A549 (cell line): ENCODE measurements around the gene ENTREP3. TPM values are rescaled to one million over a fixed set of nuclear protein-coding genes. Genes with fewer than 3 reads are reported as not detected.

Experiments
- ATAC-seq, 2 experiments: fragments of 200-7000 bp in 1 of 2; fragments of >200 bp in 1 of 2; cut with Nextera tagmentation in 1 of 2; cut with Tn5 transposase in 1 of 2; 3 replicates each; pipeline versions ENCODE4 v1.8.0 to v1.9.1; 2018 to 2020; ENCODE audit warnings: mild to moderate bottlenecking in 1 of 2, moderate library complexity in 1 of 2
- CTCF ChIA-PET: fragments of 300-600 bp; sonication (Branson Sonifier 250); formaldehyde crosslinking; extraction: SDS; loops from one replicate; lab custom pipeline; 2021; ENCODE audit warnings: antibody characterized with exemption, inconsistent platforms; lab: Yijun Ruan, JAX
- POLR2A ChIA-PET: fragments of 350-600 bp; formaldehyde crosslinking; extraction: SDS; loops from one replicate; lab custom pipeline; 2021; ENCODE audit warnings: antibody characterized with exemption, inconsistent platforms; lab: Yijun Ruan, JAX
- DNase-seq, 2 experiments: peaks; one replicate each; pipeline versions ENCODE4 v3.0.0 to v3.0.0-alpha.2; 2011 to 2016; ENCODE audit warnings: low read depth in 1 of 2, low spot score in 1 of 2
- FAIRE-seq: peaks from 2 replicates; lab custom pipeline; 2011; peaks lifted over from hg19 to GRCh38; lab: Jason Lieb, UNC
- H3K27ac ChIP-seq, 2 experiments: fragments of >200 bp; sonication (Bioruptor Twin); formaldehyde crosslinking; 3 replicates each; pipeline ENCODE4 v1.5.1; 2016 to 2017
- H3K4me1 ChIP-seq: fragments of >200 bp; sonication (Bioruptor Twin); formaldehyde crosslinking; 3 replicates; pipeline ENCODE4 v1.6.1; 2016
- H3K4me2 ChIP-seq: fragments of >200 bp; sonication (Bioruptor Twin); formaldehyde crosslinking; 3 replicates; pipeline ENCODE4 v1.6.1; 2016
- H3K4me3 ChIP-seq: fragments of >200 bp; sonication (Bioruptor Twin); formaldehyde crosslinking; 3 replicates; pipeline ENCODE4 v1.5.1; 2016
- H3K9me3 ChIP-seq: fragments of >200 bp; sonication (Bioruptor Twin); formaldehyde crosslinking; 3 replicates; pipeline ENCODE4 v1.6.1; 2016
- CEBPB ChIP-seq, 2 experiments: fragments of >200 bp in 1 of 2; sonication (Bioruptor Twin) in 1 of 2; formaldehyde crosslinking in 1 of 2; IDR thresholded peaks; 2 replicates each; pipeline ENCODE4 v1.6.1; 2012 to 2016
- FOSB ChIP-seq: fragments of 250-450 bp; sonication (Bioruptor Pico); IDR thresholded peaks from 2 replicates; pipeline ENCODE4 v1.5.0; 2020; ENCODE audit warnings: mild to moderate bottlenecking, moderate library complexity
- FOXS1 ChIP-seq: fragments of 250-450 bp; sonication (Bioruptor Pico); IDR thresholded peaks from 2 replicates; pipeline ENCODE4 v1.5.0; 2020; ENCODE audit warnings: mild to moderate bottlenecking, moderate library complexity
- GATA3 ChIP-seq: IDR thresholded peaks from 2 replicates; pipeline ENCODE4 v1.6.1; 2012; ENCODE audit warnings: borderline replicate concordance
- HDAC2 ChIP-seq: fragments of 200-600 bp; sonication (generic); IDR thresholded peaks from 2 replicates; pipeline ENCODE4 v1.6.1; 2016
- HOXB5 ChIP-seq: fragments of 250-450 bp; sonication (Bioruptor Pico); IDR thresholded peaks from 2 replicates; pipeline ENCODE4 v1.5.0; 2020; ENCODE audit warnings: mild to moderate bottlenecking, moderate library complexity
- KDM5A ChIP-seq: fragments of 200-600 bp; sonication (generic); IDR thresholded peaks from 2 replicates; pipeline ENCODE4 v1.6.1; 2016; ENCODE audit warnings: antibody characterized with exemption, mild to moderate bottlenecking
- MAFK ChIP-seq: fragments of 450-650 bp; IDR thresholded peaks from 2 replicates; pipeline ENCODE4 v1.6.1; 2014; ENCODE audit not compliant: partially characterized antibody
- MAZ ChIP-seq: fragments of 150-350 bp; IDR thresholded peaks from 2 replicates; pipeline ENCODE4 v1.6.1; 2014; ENCODE audit warnings: antibody characterized with exemption, low read depth, low read length, borderline replicate concordance
- NR3C1 ChIP-seq: fragments of >200 bp; sonication (Bioruptor Twin); formaldehyde crosslinking; IDR thresholded peaks from 3 replicates; pipeline ENCODE4 v1.6.1; 2017
- PBX3 ChIP-seq: IDR thresholded peaks from 2 replicates; pipeline ENCODE4 v1.6.1; 2012
- PHF8 ChIP-seq: fragments of 200-600 bp; sonication (generic); IDR thresholded peaks from 2 replicates; pipeline ENCODE4 v1.6.1; 2016; ENCODE audit warnings: low read depth, mild to moderate bottlenecking, antibody characterized with exemption, moderate library complexity, borderline replicate concordance
- RARB ChIP-seq: fragments of 250-450 bp; sonication (Bioruptor Pico); IDR thresholded peaks from 2 replicates; pipeline ENCODE4 v1.8.0; 2021; ENCODE audit warnings: mild to moderate bottlenecking, moderate library complexity
- RCOR1 ChIP-seq: fragments of 150-350 bp; IDR thresholded peaks from 2 replicates; pipeline ENCODE4 v1.6.1; 2014; ENCODE audit warnings: antibody characterized with exemption, low read length, low read depth
- RFX5 ChIP-seq: fragments of 450-650 bp; IDR thresholded peaks from 2 replicates; pipeline ENCODE4 v1.7.1; 2014; ENCODE audit warnings: antibody characterized with exemption, mild to moderate bottlenecking, moderate library complexity
- RNF2 ChIP-seq: fragments of 200-600 bp; sonication (generic); IDR thresholded peaks from 2 replicates; pipeline ENCODE4 v1.6.1; 2016; ENCODE audit warnings: low read depth, mild to moderate bottlenecking, antibody characterized with exemption, moderate library complexity, borderline replicate concordance
- TFCP2L1 ChIP-seq: fragments of 250-450 bp; sonication (Bioruptor Pico); IDR thresholded peaks from 2 replicates; pipeline ENCODE4 v1.5.0; 2021; ENCODE audit warnings: mild to moderate bottlenecking
- TP53 ChIP-seq: fragments of 250-450 bp; sonication (Bioruptor Pico); IDR thresholded peaks from 2 replicates; pipeline ENCODE4 v1.5.0; 2021; ENCODE audit warnings: mild to moderate bottlenecking, moderate library complexity
- USF2 ChIP-seq: fragments of 450-650 bp; IDR thresholded peaks from 2 replicates; pipeline ENCODE4 v1.6.1; 2014; ENCODE audit warnings: antibody characterized with exemption
- ZC3H11A ChIP-seq: fragments of 450-650 bp; IDR thresholded peaks from 2 replicates; pipeline ENCODE4 v1.6.1; 2014; ENCODE audit warnings: antibody characterized with exemption, mild to moderate bottlenecking
- ZSCAN20 ChIP-seq: fragments of 250-450 bp; sonication (Bioruptor Pico); IDR thresholded peaks from 2 replicates; pipeline ENCODE4 v1.8.0; 2022; ENCODE audit warnings: mild to moderate bottlenecking, moderate library complexity
- WGBS: methylation state at CpG from one replicate; pipeline ENCODE4 v1.1.6; 2017; ENCODE audit errors: missing lambda C conversion rate; 5-methylcytosine and 5-hydroxymethylcytosine counted together
- polyA plus RNA-seq, 4 experiments: library from polyadenylated mRNA; depleted of rRNA in 3 of 4; stranded (reverse); fragments of >200 nt; fragmentation: RNase III in 1 of 4; extraction: RNeasy Plus Mini Kit Qiagen cat#74134 plus additional on column Dnase treatment in 1 of 4; gene quantifications; 2 replicates in 3 of 4; 3 replicates in 1 of 4; pipeline ENCODE4 v1.2.3, GENCODE V29; 2011 to 2017
- TF ChIP-seq, protein P1 (sequence below): IDR thresholded peaks from 2 replicates; pipeline ENCODE4 v1.6.1; 2012; ENCODE audit warnings: low read depth, borderline replicate concordance
- TF ChIP-seq, protein P2 (sequence below): fragments of 250-450 bp; sonication (Bioruptor Pico); IDR thresholded peaks from 2 replicates; pipeline ENCODE4 v1.5.0; 2021; ENCODE audit warnings: mild to moderate bottlenecking, moderate library complexity, borderline replicate concordance
- TF ChIP-seq, protein P3 (sequence below): fragments of >200 bp; sonication (Bioruptor Twin); formaldehyde crosslinking; IDR thresholded peaks from 3 replicates; pipeline ENCODE4 v1.6.1; 2016
- TF ChIP-seq, protein P4 (sequence below): fragments of >200 bp; sonication (Bioruptor Twin); formaldehyde crosslinking; IDR thresholded peaks from 2 replicates; pipeline ENCODE4 v1.6.1; 2016

Gene ENTREP3
- polyA plus RNA-seq, 2 of the 4 experiments (the other 2 are of a cell fraction) = 8.4 to 29.5 TPM

DNA sequence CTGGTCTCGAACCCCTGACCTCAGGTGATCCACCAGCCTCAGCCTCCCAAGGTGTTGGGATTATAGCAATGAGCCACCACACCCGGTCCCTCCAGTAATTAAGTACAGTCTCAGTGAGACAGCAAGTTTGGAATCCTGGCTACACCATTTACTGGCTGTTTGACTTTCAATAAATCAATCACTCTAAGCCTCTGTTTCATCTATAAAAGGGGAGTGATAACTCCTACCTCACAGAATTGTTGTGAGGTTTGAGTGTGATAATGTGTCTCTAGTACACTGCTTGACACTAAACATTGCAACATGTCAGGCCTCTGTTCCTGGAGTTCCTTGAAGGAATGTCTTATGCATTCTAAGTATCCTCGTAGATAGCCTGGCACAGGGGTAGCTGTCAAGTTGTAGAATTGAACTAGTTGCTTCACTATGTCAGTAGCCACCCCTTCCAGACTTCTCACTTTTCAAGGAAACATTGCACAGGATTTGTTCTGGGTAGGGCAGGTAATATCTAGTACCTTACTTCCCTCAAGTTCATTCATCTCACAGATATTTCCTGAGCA, 12.4 kb downstream of the ENTREP3 start:
- ChIA-PET POLR2A (interaction anchor here (2.6 kb wide), 1 partner anchor 80 kb away, joined by 7 read pairs; no protein-coding TSS in a partner anchor), CTCF (interaction anchor here (0.6 to 9.7 kb wide), 9 partner anchors 8 to 232 kb away, joined by 3 to 149 read pairs (median 7); partner anchors contain the start of genes CLK2, KRTCAP2, RUSC1 and THBS3)
- ATAC-seq = no peak
- DNase-seq = no peak
- no peak for FAIRE-seq
- Histone ChIP-seq H3K4me3 (no peak overlapping the region), H3K9me3 (no peaks in the 10 kb centered on the region), H3K4me2 (peak overlapping the region; percentile 89), H3K27ac (peak overlapping the region in 1 of 2 experiments; percentile 90; a peak in 2 of 6 replicates), H3K4me1 (peaks cover 24% of the 10 kb centered on the region)
- 86% methylated on average over 3 of the region's 3 CpGs for WGBS
- TF ChIP-seq HDAC2 (no peak), KDM5A (no peak), ZSCAN20 (no peak), CEBPB (IDR thresholded peaks at IDR 0.05) (no peak), PBX3 (no peak), RFX5 (no peak), PHF8 (no peak), RARB (CRISPR knock-in tag) (no peak), TFCP2L1 (CRISPR knock-in tag) (no peak), GATA3 (no peak)
- TF ChIP-seq, protein P1, sequence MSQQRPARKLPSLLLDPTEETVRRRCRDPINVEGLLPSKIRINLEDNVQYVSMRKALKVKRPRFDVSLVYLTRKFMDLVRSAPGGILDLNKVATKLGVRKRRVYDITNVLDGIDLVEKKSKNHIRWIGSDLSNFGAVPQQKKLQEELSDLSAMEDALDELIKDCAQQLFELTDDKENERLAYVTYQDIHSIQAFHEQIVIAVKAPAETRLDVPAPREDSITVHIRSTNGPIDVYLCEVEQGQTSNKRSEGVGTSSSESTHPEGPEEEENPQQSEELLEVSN = no peak
- TF ChIP-seq, protein P2, sequence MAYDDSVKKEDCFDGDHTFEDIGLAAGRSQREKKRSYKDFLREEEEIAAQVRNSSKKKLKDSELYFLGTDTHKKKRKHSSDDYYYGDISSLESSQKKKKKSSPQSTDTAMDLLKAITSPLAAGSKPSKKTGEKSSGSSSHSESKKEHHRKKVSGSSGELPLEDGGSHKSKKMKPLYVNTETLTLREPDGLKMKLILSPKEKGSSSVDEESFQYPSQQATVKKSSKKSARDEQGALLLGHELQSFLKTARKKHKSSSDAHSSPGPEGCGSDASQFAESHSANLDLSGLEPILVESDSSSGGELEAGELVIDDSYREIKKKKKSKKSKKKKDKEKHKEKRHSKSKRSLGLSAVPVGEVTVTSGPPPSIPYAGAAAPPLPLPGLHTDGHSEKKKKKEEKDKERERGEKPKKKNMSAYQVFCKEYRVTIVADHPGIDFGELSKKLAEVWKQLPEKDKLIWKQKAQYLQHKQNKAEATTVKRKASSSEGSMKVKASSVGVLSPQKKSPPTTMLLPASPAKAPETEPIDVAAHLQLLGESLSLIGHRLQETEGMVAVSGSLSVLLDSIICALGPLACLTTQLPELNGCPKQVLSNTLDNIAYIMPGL (CRISPR knock-in tag) = no peak

DNA sequence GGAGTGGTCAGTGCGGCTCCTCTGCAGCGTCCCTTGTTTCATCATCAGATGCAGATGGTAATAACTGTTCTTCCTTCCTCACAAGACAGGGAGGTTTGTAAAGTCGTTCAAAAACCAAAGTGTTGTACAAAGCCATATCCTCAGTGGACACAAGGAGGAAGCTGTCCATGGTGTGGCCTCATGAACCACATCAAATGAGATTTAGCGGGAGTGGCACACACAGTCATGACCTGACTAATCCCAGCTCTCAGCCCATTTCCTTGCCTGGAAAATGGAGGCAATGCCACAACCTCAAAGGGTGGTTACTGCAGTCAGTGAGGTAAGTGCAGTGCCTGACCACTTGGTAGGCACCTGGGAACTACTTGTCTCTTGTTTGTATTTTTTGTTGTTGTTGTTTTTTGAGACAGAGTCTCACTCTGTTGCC, 13.4 kb downstream of the ENTREP3 start:
- 76% methylated on average over 4 of the region's 4 CpGs for WGBS
- H3K4me1 ChIP-seq = peaks cover 24% of the 10 kb centered on the region
- DNase-seq (no peak), FAIRE-seq (no peak)
- peak overlapping the region; percentile 63 to 75; a peak in 5 of 6 replicates for H3K27ac ChIP-seq
- H3K4me2 ChIP-seq = peak overlapping the region; percentile 66; the same call in 2 of the 3 replicates
- ChIA-PET CTCF (interaction anchor here (0.6 to 4.4 kb wide), 5 partner anchors 9 to 231 kb away, joined by 3 to 43 read pairs (median 4); partner anchors contain the start of gene THBS3), POLR2A (no interaction called here)
- no peaks in the 10 kb centered on the region for H3K9me3 ChIP-seq
- TF ChIP-seq KDM5A = no peak
- no peak for TF ChIP-seq FOSB (CRISPR knock-in tag)
- TF ChIP-seq NR3C1 = no peak
- no peak for TF ChIP-seq ZC3H11A
- TF ChIP-seq, protein P3, sequence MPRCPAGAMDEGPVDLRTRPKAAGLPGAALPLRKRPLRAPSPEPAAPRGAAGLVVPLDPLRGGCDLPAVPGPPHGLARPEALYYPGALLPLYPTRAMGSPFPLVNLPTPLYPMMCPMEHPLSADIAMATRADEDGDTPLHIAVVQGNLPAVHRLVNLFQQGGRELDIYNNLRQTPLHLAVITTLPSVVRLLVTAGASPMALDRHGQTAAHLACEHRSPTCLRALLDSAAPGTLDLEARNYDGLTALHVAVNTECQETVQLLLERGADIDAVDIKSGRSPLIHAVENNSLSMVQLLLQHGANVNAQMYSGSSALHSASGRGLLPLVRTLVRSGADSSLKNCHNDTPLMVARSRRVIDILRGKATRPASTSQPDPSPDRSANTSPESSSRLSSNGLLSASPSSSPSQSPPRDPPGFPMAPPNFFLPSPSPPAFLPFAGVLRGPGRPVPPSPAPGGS = no peak
- no peak for TF ChIP-seq RCOR1
- TF ChIP-seq MAFK = no peak
- TF ChIP-seq, protein P4, sequence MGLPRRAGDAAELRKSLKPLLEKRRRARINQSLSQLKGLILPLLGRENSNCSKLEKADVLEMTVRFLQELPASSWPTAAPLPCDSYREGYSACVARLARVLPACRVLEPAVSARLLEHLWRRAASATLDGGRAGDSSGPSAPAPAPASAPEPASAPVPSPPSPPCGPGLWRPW = no peak
- no peak for TF ChIP-seq CEBPB (IDR thresholded peaks at IDR 0.05)
- TF ChIP-seq, protein P1 = no peak
- TF ChIP-seq ZSCAN20 = no peak
- no peak for TF ChIP-seq TP53 (CRISPR knock-in tag)
- no peak for TF ChIP-seq MAZ
- no peak for TF ChIP-seq FOXS1 (CRISPR knock-in tag)
- no peak for TF ChIP-seq HOXB5 (CRISPR knock-in tag)
- no peak for TF ChIP-seq USF2
- no peak for TF ChIP-seq RNF2
- TF ChIP-seq, all 56 proteins: peak for 0
- no peak overlapping the region for H3K4me3 ChIP-seq
- ATAC-seq = no peak
